Measurements from ENCODE around the gene KRT7. TPM values are rescaled to one million over a fixed set of nuclear protein-coding genes. Genes with fewer than 3 reads are reported as not detected.

Gene KRT7
- total RNA-seq, 1 experiment from 2014 or later, result 10.0 TPM

DNA sequence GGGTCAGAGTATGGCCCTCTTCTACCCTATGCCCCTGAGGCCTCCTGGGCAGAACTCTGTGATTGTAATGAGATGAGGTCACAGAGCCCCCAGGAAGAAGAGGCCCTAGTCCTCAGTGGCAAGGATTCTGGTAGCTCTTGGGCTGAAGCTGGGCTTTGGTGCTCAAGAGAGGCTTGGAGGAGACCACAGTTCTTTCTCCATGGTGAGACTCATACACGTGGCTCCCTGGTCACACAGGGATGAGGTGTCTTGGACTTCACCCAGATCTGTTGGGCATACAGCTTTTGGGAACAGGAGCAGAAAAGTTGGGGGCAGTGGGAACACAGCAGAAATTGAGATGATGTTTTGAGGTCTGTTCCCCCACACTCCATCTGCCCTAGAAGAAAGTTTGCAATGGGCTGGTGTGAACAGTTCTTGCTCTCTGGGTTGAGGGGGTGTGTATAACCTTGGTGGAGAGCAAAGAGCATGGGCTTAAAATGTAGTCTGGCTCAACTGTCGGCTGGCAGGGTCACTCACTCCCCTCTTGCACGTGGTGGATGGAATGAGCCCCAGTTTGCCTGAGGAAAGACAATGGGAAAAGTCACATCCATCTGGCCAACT is 41.6 kb downstream of the KRT7 start, which contains the start of gene KRT86:
Gene KRT86 (plus strand): TSS at position 125 of the 600 bp plus-strand sequence. CDS start 27,272 bp downstream, outside the sequence.
- no peak within 1 kb of the TSS for H3K23ac ChIP-seq (ENCODE audit: insufficient read length, low read depth, low read length)
- peaks cover 5% of the 10 kb centered on the region for H3K23me2 ChIP-seq (ENCODE audit: insufficient read length, low read depth, low read length, poor library complexity, severe bottlenecking)
- H3K4me2 ChIP-seq (ENCODE audit: insufficient read depth, insufficient read length, low read length), result no peak within 1 kb of the TSS
- WGBS (ENCODE audit: extremely low coverage, insufficient read length, low lambda C conversion rate), result no CpG with 5 or more reads among the region's 3 CpGs
- H4K5ac ChIP-seq (ENCODE audit: insufficient read length, low read depth, low read length), result peak within 1 kb of the TSS; percentile 45
- no peaks in the 10 kb centered on the region for H4K20me1 ChIP-seq (ENCODE audit: control insufficient read depth, insufficient read depth, insufficient read length)
- no peak within 1 kb of the TSS for H3T11ph ChIP-seq (ENCODE audit: low read length)
- no peak for DNase-seq
- H2BK120ac ChIP-seq (ENCODE audit: low read depth, low read length, poor library complexity, severe bottlenecking), result no peak within 1 kb of the TSS
- H3K14ac ChIP-seq (ENCODE audit: insufficient read depth, low read length), result no peak within 1 kb of the TSS; the same call in 1 of the 2 replicates
- no peak within 1 kb of the TSS for H2BK20ac ChIP-seq (ENCODE audit: low read depth, low read length, poor library complexity, severe bottlenecking)
- H3K9me3 ChIP-seq (ENCODE audit: control insufficient read depth, low read depth, low read length), result no peaks in the 10 kb centered on the region
- H2BK5ac ChIP-seq (ENCODE audit: insufficient read length, low read length), result no peak within 1 kb of the TSS
- H3K4ac ChIP-seq (ENCODE audit: low read depth, low read length), result no peak within 1 kb of the TSS
- no peak within 1 kb of the TSS for H3K18ac ChIP-seq (ENCODE audit: insufficient read length, low read depth, low read length)
- no peaks in the 10 kb centered on the region for H3K4me1 ChIP-seq (ENCODE audit: insufficient read depth, low read length)
- H4K91ac ChIP-seq (ENCODE audit: insufficient read length, low read depth, low read length), result no peak within 1 kb of the TSS
- no peak within 1 kb of the TSS for H3K27ac Mint-ChIP-seq
- H3K27me3 ChIP-seq (ENCODE audit: insufficient read depth, low read length), result peaks cover 2% of the 10 kb centered on the region; the same call in 1 of the 2 replicates
- peaks cover 8 to 10% of the 10 kb centered on the region in 2 experiments for H3K4me1 Mint-ChIP-seq
- no peak within 1 kb of the TSS for H2AFZ ChIP-seq (ENCODE audit: low read length)
- no peak within 1 kb of the TSS for H2BK12ac ChIP-seq (ENCODE audit: insufficient read length, low read depth, low read length)
- H3K27me3 Mint-ChIP-seq (ENCODE audit: low read depth), result peaks cover 64% of the 10 kb centered on the region
- no peak within 1 kb of the TSS for H3K9ac ChIP-seq (ENCODE audit: extremely low read depth, insufficient read length, low read length)
- H3K56ac ChIP-seq (ENCODE audit: insufficient read length, low read depth, low read length), result peak within 1 kb of the TSS; percentile 79
- no peak within 1 kb of the TSS for H2AK5ac ChIP-seq (ENCODE audit: insufficient read length, low read length)
- H3K79me1 ChIP-seq (ENCODE audit: insufficient read depth, low read depth, low read length, poor library complexity, severe bottlenecking), result no peaks in the 10 kb centered on the region
- no peaks in the 10 kb centered on the region for H3K79me2 ChIP-seq (ENCODE audit: insufficient read depth, low read length)
- H2BK15ac ChIP-seq (ENCODE audit: low read depth, low read length), result no peak within 1 kb of the TSS
- TF ChIP-seq, protein P1, sequence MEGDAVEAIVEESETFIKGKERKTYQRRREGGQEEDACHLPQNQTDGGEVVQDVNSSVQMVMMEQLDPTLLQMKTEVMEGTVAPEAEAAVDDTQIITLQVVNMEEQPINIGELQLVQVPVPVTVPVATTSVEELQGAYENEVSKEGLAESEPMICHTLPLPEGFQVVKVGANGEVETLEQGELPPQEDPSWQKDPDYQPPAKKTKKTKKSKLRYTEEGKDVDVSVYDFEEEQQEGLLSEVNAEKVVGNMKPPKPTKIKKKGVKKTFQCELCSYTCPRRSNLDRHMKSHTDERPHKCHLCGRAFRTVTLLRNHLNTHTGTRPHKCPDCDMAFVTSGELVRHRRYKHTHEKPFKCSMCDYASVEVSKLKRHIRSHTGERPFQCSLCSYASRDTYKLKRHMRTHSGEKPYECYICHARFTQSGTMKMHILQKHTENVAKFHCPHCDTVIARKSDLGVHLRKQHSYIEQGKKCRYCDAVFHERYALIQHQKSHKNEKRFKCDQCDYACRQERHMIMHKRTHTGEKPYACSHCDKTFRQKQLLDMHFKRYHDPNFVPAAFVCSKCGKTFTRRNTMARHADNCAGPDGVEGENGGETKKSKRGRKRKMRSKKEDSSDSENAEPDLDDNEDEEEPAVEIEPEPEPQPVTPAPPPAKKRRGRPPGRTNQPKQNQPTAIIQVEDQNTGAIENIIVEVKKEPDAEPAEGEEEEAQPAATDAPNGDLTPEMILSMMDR (conservative IDR thresholded peaks at IDR 0.05), result no peak
- H3K4me3 Mint-ChIP-seq, result no peak within 1 kb of the TSS
- H4K8ac ChIP-seq (replicated peaks; ENCODE audit: insufficient read length, low read depth, low read length), result no peak within 1 kb of the TSS
- no peak within 1 kb of the TSS for H3K27ac ChIP-seq (ENCODE audit: insufficient read length, low read depth, low read length)
- H3K9me3 Mint-ChIP-seq, result no peaks in the 10 kb centered on the region
- H3K36me3 Mint-ChIP-seq (ENCODE audit: insufficient read depth in 1 of 3, low read depth in 3 of 3), result no peaks in the 10 kb centered on the region
